ENCODE results near the gene BMP8B.
"Not testable (repeated sequence)": the region's sequence is repeated elsewhere in the genome, so short reads cannot be mapped to it uniquely, and the experiment has no call there.

The BMP8B gene

DNA sequence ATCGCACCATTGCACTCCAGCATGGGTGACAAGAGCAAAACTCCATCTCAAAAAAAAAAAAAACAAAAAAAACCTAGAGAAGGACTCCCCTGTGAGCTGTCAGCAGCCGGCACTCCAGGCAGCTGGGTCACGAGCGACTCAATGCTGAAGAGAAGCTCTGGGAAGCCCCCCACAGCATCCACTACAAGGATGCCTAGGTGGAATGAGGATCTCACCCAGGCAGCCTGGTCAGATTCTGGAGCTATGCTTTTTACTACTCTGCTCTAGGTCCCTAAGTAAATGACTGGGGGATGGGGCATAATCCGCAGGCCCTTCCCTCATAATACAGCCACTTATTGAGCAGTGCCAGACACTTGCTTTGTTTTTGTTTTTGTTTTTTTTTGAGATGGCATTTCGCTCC is 6.6 kb downstream of the BMP8B start:
- Histone ChIP-seq H3K27me3 (replicated peaks; ENCODE audit: control insufficient read depth, insufficient read depth, low read length) (no peaks in the 10 kb centered on the region), H3K4me3 (replicated peaks; ENCODE audit: low read depth, low read length) (no peak overlapping the region), H3K36me3 (ENCODE audit: control insufficient read depth, insufficient read depth, low read length) (no peaks in the 10 kb centered on the region; the same call in 1 of the 2 replicates)
- no peak for DNase-seq (ENCODE audit: extremely low read depth, insufficient read length)
- TF ChIP-seq, protein P1, sequence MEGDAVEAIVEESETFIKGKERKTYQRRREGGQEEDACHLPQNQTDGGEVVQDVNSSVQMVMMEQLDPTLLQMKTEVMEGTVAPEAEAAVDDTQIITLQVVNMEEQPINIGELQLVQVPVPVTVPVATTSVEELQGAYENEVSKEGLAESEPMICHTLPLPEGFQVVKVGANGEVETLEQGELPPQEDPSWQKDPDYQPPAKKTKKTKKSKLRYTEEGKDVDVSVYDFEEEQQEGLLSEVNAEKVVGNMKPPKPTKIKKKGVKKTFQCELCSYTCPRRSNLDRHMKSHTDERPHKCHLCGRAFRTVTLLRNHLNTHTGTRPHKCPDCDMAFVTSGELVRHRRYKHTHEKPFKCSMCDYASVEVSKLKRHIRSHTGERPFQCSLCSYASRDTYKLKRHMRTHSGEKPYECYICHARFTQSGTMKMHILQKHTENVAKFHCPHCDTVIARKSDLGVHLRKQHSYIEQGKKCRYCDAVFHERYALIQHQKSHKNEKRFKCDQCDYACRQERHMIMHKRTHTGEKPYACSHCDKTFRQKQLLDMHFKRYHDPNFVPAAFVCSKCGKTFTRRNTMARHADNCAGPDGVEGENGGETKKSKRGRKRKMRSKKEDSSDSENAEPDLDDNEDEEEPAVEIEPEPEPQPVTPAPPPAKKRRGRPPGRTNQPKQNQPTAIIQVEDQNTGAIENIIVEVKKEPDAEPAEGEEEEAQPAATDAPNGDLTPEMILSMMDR (IDR thresholded peaks at IDR 0.05; ENCODE audit: insufficient read depth, low read length, poor library complexity, severe bottlenecking), result no peak

DNA sequence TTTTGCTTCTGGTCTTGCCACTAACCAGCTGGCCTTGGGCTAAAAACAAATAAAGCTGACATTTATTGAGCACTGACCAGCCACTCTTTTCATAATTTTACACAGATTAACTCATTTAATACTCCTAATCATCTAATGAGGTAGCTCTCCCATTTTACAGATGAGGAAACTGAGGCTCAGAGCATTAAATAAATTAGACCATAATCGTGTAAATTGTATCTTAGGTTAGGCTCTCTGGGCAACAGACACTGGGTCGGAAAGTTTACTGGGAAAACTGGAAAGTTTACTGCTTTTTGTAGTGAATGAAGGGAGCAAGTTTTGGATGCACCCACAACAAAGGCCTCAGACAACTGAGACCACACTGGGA is 7.3 kb downstream of the BMP8B start:
- no peak for DNase-seq (ENCODE audit: extremely low read depth, insufficient read length)
- Histone ChIP-seq H3K36me3 (ENCODE audit: control insufficient read depth, insufficient read depth, low read length) (no peaks in the 10 kb centered on the region; the same call in 1 of the 2 replicates), H3K4me3 (replicated peaks; ENCODE audit: low read depth, low read length) (no peak overlapping the region), H3K27me3 (replicated peaks; ENCODE audit: control insufficient read depth, insufficient read depth, low read length) (no peaks in the 10 kb centered on the region)
- TF ChIP-seq, protein P1 (IDR thresholded peaks at IDR 0.05; ENCODE audit: insufficient read depth, low read length, poor library complexity, severe bottlenecking), result no peak

DNA sequence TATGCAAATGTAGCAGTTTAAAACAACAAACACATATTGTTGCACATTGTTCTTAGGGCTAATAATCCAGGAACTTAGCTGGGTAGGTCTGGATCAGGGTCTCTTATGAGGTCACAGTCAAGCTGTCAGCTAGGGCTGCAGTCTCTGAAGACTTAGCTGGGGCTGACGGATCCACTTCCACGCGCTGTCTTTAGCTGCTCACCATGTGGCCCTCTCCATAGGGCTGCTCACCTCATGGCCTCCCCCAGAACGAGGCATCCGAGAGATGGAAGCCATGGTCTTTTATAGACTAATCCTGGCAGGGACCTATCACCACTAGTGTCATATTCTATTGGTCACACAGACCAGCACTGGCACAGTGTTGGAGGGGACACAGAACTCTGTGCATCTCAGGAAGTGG is 8.8 kb downstream of the BMP8B start:
- H3K27me3 ChIP-seq (replicated peaks; ENCODE audit: control insufficient read depth, insufficient read depth, low read length), result no peaks in the 10 kb centered on the region
- no peaks in the 10 kb centered on the region; the same call in 1 of the 2 replicates for H3K36me3 ChIP-seq (ENCODE audit: control insufficient read depth, insufficient read depth, low read length)
- DNase-seq (ENCODE audit: extremely low read depth, insufficient read length), result no peak
- TF ChIP-seq, protein P1 (IDR thresholded peaks at IDR 0.05; ENCODE audit: insufficient read depth, low read length, poor library complexity, severe bottlenecking), result no peak
- H3K4me3 ChIP-seq (replicated peaks; ENCODE audit: low read depth, low read length), result no peak overlapping the region

DNA sequence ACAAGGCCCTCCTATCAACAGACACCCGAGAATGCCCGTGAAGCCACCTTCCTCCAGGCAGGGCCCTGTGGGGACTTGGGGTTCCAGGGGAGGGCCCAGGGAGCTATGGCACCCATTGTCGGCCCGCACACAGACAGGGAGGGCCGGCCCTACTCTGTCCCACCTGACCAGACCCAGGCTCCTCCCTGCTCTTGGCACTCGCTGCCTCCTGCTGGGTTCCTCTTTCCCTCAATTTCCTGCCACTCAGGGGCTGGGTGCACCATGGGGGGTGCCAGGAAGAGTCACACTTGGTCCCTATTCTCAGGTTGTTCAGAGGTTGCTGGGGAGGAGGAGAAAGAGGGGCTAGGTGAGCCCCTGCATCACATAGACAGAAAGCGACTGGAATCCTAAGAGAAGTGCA is 9.5 kb downstream of the BMP8B start:
- DNase-seq (ENCODE audit: extremely low read depth, insufficient read length), result no peak
- TF ChIP-seq, protein P1 (IDR thresholded peaks at IDR 0.05; ENCODE audit: insufficient read depth, low read length, poor library complexity, severe bottlenecking), result no peak
- Histone ChIP-seq H3K4me3 (replicated peaks; ENCODE audit: low read depth, low read length) (no peak overlapping the region), H3K27me3 (replicated peaks; ENCODE audit: control insufficient read depth, insufficient read depth, low read length) (no peaks in the 10 kb centered on the region), H3K36me3 (ENCODE audit: control insufficient read depth, insufficient read depth, low read length) (no peaks in the 10 kb centered on the region; the same call in 1 of the 2 replicates)

DNA sequence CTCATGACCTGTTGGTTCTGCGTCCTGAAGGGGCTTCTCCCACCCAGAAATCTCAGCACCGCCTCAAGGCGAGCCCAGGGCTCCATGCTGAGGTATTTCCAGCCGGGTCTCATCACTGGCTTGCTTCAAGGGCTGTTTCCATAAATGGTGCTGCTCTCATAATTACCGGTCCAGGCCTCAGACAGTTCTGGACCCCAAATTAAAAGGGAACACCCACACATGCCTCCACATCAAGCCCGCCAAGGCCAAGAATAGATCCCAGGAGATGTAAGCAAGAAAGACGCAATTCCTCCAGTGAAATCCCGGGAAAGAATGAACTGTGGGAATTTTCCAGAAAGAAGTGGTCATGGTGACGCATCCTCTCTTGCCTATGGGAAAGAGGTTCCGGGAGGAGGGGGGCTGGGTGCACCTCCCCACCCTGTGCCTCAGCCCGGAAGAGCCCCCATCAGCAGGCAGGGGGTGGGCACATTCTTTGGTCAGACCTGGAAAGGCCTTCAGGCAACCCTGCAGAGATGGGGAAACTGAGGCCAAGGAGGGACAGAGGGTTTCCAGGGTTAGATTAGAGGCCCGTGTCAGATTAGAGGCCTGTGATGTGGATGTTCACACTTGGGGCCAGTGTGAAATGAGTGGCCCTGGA is 10.1 kb downstream of the BMP8B start:
- H3K27me3 ChIP-seq (replicated peaks; ENCODE audit: control insufficient read depth, insufficient read depth, low read length); DNase-seq (ENCODE audit: extremely low read depth, insufficient read length): not testable (repeated sequence)

DNA sequence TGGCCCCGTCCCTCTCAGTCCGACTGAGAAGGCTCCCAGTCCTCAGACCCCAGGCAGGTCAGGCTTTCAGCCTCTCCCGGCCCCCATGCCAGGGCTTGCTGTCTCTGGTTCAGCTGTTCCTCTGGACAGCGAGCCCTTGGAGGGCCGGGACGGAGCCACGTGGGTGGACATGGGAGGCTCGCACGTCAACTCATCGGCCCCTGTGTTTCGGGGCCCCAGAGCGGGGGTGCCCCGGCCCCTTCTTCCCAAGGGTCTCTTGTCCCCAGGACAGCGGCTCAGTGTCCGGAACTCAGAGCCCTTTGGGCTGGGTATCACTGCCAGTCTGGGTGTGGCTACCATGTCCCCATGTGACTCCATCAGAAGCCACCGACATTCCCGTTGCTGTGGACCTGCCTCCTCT is 10.8 kb downstream of the BMP8B start:
- not testable (repeated sequence) for H3K36me3 ChIP-seq (ENCODE audit: control insufficient read depth, insufficient read depth, low read length); H3K27me3 ChIP-seq (replicated peaks; ENCODE audit: control insufficient read depth, insufficient read depth, low read length); H3K4me3 ChIP-seq (replicated peaks; ENCODE audit: low read depth, low read length); DNase-seq (ENCODE audit: extremely low read depth, insufficient read length)

More for the DNA sequence above, 10.1 kb downstream of the BMP8B start:
- H3K4me3 ChIP-seq (replicated peaks; ENCODE audit: low read depth, low read length); H3K36me3 ChIP-seq (ENCODE audit: control insufficient read depth, insufficient read depth, low read length): not testable (repeated sequence)

DNA sequence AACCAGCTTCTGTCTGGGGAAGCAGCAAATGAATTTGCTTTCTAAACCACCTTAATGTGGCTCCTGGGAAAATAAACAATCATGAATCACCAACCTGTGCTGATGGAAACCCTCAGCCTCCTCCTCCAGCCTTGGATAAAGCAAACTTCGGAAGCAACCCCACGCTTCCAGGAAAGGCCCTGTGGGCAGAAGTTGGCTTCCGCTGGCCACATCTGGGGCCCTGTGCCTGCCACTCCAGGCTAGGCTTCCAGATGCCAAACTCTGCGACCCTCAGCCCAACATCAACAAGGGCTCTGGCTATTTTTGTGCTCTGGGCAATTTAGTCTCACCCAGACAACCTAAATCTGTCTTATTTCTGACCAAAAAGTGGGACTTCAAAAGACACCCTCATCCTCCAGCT is 11.4 kb downstream of the BMP8B start:
- Histone ChIP-seq H3K27me3 (replicated peaks; ENCODE audit: control insufficient read depth, insufficient read depth, low read length) (no peaks in the 10 kb centered on the region), H3K36me3 (ENCODE audit: control insufficient read depth, insufficient read depth, low read length) (no peaks in the 10 kb centered on the region; the same call in 1 of the 2 replicates), H3K4me3 (replicated peaks; ENCODE audit: low read depth, low read length) (no peak overlapping the region)
- TF ChIP-seq, protein P1 (IDR thresholded peaks at IDR 0.05; ENCODE audit: insufficient read depth, low read length, poor library complexity, severe bottlenecking), result no peak
- DNase-seq (ENCODE audit: extremely low read depth, insufficient read length), result no peak

All from GM06990 (cell line).